A549 (cell line): ENCODE data around the gene ALDH16A1. TPM values are rescaled to one million over a fixed set of nuclear protein-coding genes. Genes with fewer than 3 reads are reported as not detected.
A peak's percentile ranks its signal among the peaks of the same experiment; 100 is the strongest.

Experiments used
- ATAC-seq, 2 experiments: fragments of 200-7000 bp in 1 of 2; fragments of >200 bp in 1 of 2; cut with Nextera tagmentation in 1 of 2; cut with Tn5 transposase in 1 of 2; 3 replicates each; pipeline versions ENCODE4 v1.8.0 to v1.9.1; 2018 to 2020; ENCODE audit warnings: mild to moderate bottlenecking in 1 of 2, moderate library complexity in 1 of 2
- CTCF ChIA-PET: fragments of 300-600 bp; sonication (Branson Sonifier 250); formaldehyde crosslinking; extraction: SDS; loops from one replicate; lab custom pipeline; 2021; ENCODE audit warnings: antibody characterized with exemption, inconsistent platforms; lab: Yijun Ruan, JAX
- POLR2A ChIA-PET: fragments of 350-600 bp; formaldehyde crosslinking; extraction: SDS; loops from one replicate; lab custom pipeline; 2021; ENCODE audit warnings: antibody characterized with exemption, inconsistent platforms; lab: Yijun Ruan, JAX
- DNase-seq, 2 experiments: peaks; one replicate each; pipeline versions ENCODE4 v3.0.0 to v3.0.0-alpha.2; 2011 to 2016; ENCODE audit warnings: low read depth in 1 of 2, low spot score in 1 of 2
- FAIRE-seq: peaks from 2 replicates; lab custom pipeline; 2011; peaks lifted over from hg19 to GRCh38; lab: Jason Lieb, UNC
- H3K27ac ChIP-seq, 2 experiments: fragments of >200 bp; sonication (Bioruptor Twin); formaldehyde crosslinking; 3 replicates each; pipeline ENCODE4 v1.5.1; 2016 to 2017
- H3K4me1 ChIP-seq: fragments of >200 bp; sonication (Bioruptor Twin); formaldehyde crosslinking; 3 replicates; pipeline ENCODE4 v1.6.1; 2016
- H3K4me2 ChIP-seq: fragments of >200 bp; sonication (Bioruptor Twin); formaldehyde crosslinking; 3 replicates; pipeline ENCODE4 v1.6.1; 2016
- H3K4me3 ChIP-seq: fragments of >200 bp; sonication (Bioruptor Twin); formaldehyde crosslinking; 3 replicates; pipeline ENCODE4 v1.5.1; 2016
- H3K9me3 ChIP-seq: fragments of >200 bp; sonication (Bioruptor Twin); formaldehyde crosslinking; 3 replicates; pipeline ENCODE4 v1.6.1; 2016
- ATOH8 ChIP-seq: fragments of 250-450 bp; sonication (Bioruptor Pico); IDR thresholded peaks from 2 replicates; pipeline ENCODE4 v1.5.0; 2020; ENCODE audit warnings: low read depth, mild to moderate bottlenecking, moderate library complexity
- BCL3 ChIP-seq: fragments of >200 bp; sonication (Bioruptor Twin); formaldehyde crosslinking; IDR thresholded peaks from 3 replicates; pipeline ENCODE4 v1.6.1; 2016
- CBX2 ChIP-seq: fragments of 200-600 bp; sonication (generic); IDR thresholded peaks from 2 replicates; pipeline ENCODE4 v1.6.1; 2016; ENCODE audit warnings: low read depth, mild to moderate bottlenecking, borderline replicate concordance
- CEBPB ChIP-seq, 2 experiments: fragments of >200 bp in 1 of 2; sonication (Bioruptor Twin) in 1 of 2; formaldehyde crosslinking in 1 of 2; IDR thresholded peaks; 2 replicates each; pipeline ENCODE4 v1.6.1; 2012 to 2016
- CHD4 ChIP-seq: fragments of 200-600 bp; sonication (generic); IDR thresholded peaks from 2 replicates; pipeline ENCODE4 v1.6.1; 2016; ENCODE audit warnings: antibody characterized with exemption, mild to moderate bottlenecking, borderline replicate concordance
- EHMT2 ChIP-seq: fragments of 200-600 bp; sonication (generic); IDR thresholded peaks from 2 replicates; pipeline ENCODE4 v1.6.1; 2016; ENCODE audit warnings: antibody characterized with exemption, low read depth, mild to moderate bottlenecking, moderate library complexity
- ESRRA ChIP-seq: fragments of 150-350 bp; IDR thresholded peaks from 2 replicates; pipeline ENCODE4 v1.6.1; 2014; ENCODE audit warnings: mild to moderate bottlenecking, low read length, borderline replicate concordance
- FOSB ChIP-seq: fragments of 250-450 bp; sonication (Bioruptor Pico); IDR thresholded peaks from 2 replicates; pipeline ENCODE4 v1.5.0; 2020; ENCODE audit warnings: mild to moderate bottlenecking, moderate library complexity
- FOXS1 ChIP-seq: fragments of 250-450 bp; sonication (Bioruptor Pico); IDR thresholded peaks from 2 replicates; pipeline ENCODE4 v1.5.0; 2020; ENCODE audit warnings: mild to moderate bottlenecking, moderate library complexity
- HDAC2 ChIP-seq: fragments of 200-600 bp; sonication (generic); IDR thresholded peaks from 2 replicates; pipeline ENCODE4 v1.6.1; 2016
- JUN ChIP-seq, 2 experiments: fragments of >200 bp; sonication (Bioruptor Twin); formaldehyde crosslinking; IDR thresholded peaks; 2 replicates in 1 of 2; 3 replicates in 1 of 2; pipeline ENCODE4 v1.6.1; 2016 to 2017
- JUNB ChIP-seq: fragments of >200 bp; sonication (Bioruptor Twin); formaldehyde crosslinking; IDR thresholded peaks from 2 replicates; pipeline ENCODE4 v1.6.1; 2016
- KDM1A ChIP-seq: fragments of 200-600 bp; sonication (generic); IDR thresholded peaks from 2 replicates; pipeline ENCODE4 v1.6.1; 2016; ENCODE audit warnings: low read depth, mild to moderate bottlenecking
- KDM5A ChIP-seq: fragments of 200-600 bp; sonication (generic); IDR thresholded peaks from 2 replicates; pipeline ENCODE4 v1.6.1; 2016; ENCODE audit warnings: antibody characterized with exemption, mild to moderate bottlenecking
- MAX ChIP-seq: IDR thresholded peaks from 2 replicates; pipeline ENCODE4 v1.6.1; 2012
- MYC ChIP-seq: IDR thresholded peaks from 2 replicates; pipeline ENCODE4 v1.6.1; 2012; ENCODE audit warnings: mild to moderate bottlenecking, inconsistent platforms, low read length, improper control_type of control experiment, borderline replicate concordance
- PBX3 ChIP-seq: IDR thresholded peaks from 2 replicates; pipeline ENCODE4 v1.6.1; 2012
- PHF8 ChIP-seq: fragments of 200-600 bp; sonication (generic); IDR thresholded peaks from 2 replicates; pipeline ENCODE4 v1.6.1; 2016; ENCODE audit warnings: low read depth, mild to moderate bottlenecking, antibody characterized with exemption, moderate library complexity, borderline replicate concordance
- RAD21 ChIP-seq, 2 experiments: fragments of >200 bp in 1 of 2; sonication (Bioruptor Twin) in 1 of 2; formaldehyde crosslinking in 1 of 2; IDR thresholded peaks in 1 of 2; conservative IDR thresholded peaks in 1 of 2; 2 replicates in 1 of 2; 3 replicates in 1 of 2; pipeline ENCODE4 v1.6.1; 2012 to 2018; ENCODE audit warnings: inconsistent platforms in 1 of 2
- RCOR1 ChIP-seq: fragments of 150-350 bp; IDR thresholded peaks from 2 replicates; pipeline ENCODE4 v1.6.1; 2014; ENCODE audit warnings: antibody characterized with exemption, low read length, low read depth
- RFX5 ChIP-seq: fragments of 450-650 bp; IDR thresholded peaks from 2 replicates; pipeline ENCODE4 v1.7.1; 2014; ENCODE audit warnings: antibody characterized with exemption, mild to moderate bottlenecking, moderate library complexity
- SMC3 ChIP-seq: fragments of >200 bp; sonication (Bioruptor Twin); formaldehyde crosslinking; IDR thresholded peaks from 3 replicates; pipeline ENCODE4 v1.6.1; 2018; ENCODE audit warnings: inconsistent platforms
- SREBF2 ChIP-seq: fragments of 450-650 bp; IDR thresholded peaks from 2 replicates; pipeline ENCODE4 v1.6.1; 2014; ENCODE audit warnings: mild to moderate bottlenecking, moderate library complexity
- TFCP2L1 ChIP-seq: fragments of 250-450 bp; sonication (Bioruptor Pico); IDR thresholded peaks from 2 replicates; pipeline ENCODE4 v1.5.0; 2021; ENCODE audit warnings: mild to moderate bottlenecking
- TP53 ChIP-seq: fragments of 250-450 bp; sonication (Bioruptor Pico); IDR thresholded peaks from 2 replicates; pipeline ENCODE4 v1.5.0; 2021; ENCODE audit warnings: mild to moderate bottlenecking, moderate library complexity
- ZC3H11A ChIP-seq: fragments of 450-650 bp; IDR thresholded peaks from 2 replicates; pipeline ENCODE4 v1.6.1; 2014; ENCODE audit warnings: antibody characterized with exemption, mild to moderate bottlenecking
- ZSCAN20 ChIP-seq: fragments of 250-450 bp; sonication (Bioruptor Pico); IDR thresholded peaks from 2 replicates; pipeline ENCODE4 v1.8.0; 2022; ENCODE audit warnings: mild to moderate bottlenecking, moderate library complexity
- WGBS: methylation state at CpG from one replicate; pipeline ENCODE4 v1.1.6; 2017; ENCODE audit errors: missing lambda C conversion rate; 5-methylcytosine and 5-hydroxymethylcytosine counted together
- polyA plus RNA-seq, 4 experiments: library from polyadenylated mRNA; depleted of rRNA in 3 of 4; stranded (reverse); fragments of >200 nt; fragmentation: RNase III in 1 of 4; extraction: RNeasy Plus Mini Kit Qiagen cat#74134 plus additional on column Dnase treatment in 1 of 4; gene quantifications; 2 replicates in 3 of 4; 3 replicates in 1 of 4; pipeline ENCODE4 v1.2.3, GENCODE V29; 2011 to 2017

Gene ALDH16A1
- polyA plus RNA-seq, 2 of the 4 experiments (the other 2 are of a cell fraction), result 10.2 to 23.0 TPM

GRCh38 chr19:49506575-49507105 lies 53.6 kb downstream of the ALDH16A1 start (continued):
- TF ChIP-seq TFCP2L1 (CRISPR knock-in tag) (no peak), CHD4 (no peak; the same call in 1 of the 2 replicates), SREBF2 (no peak), JUNB (no peak), BCL3 (no peak), FOXS1 (CRISPR knock-in tag) (no peak), RFX5 (no peak), FOSB (CRISPR knock-in tag) (no peak), MAX (0 out of 2 replicates have a peak, but pooled peaks have one; percentile 30), ZSCAN20 (CRISPR knock-in tag) (no peak), PBX3 (no peak), JUN (IDR thresholded peaks at IDR 0.05) (no peak), HDAC2 (no peak), CBX2 (no peak), MYC (no peak), ZC3H11A (no peak), CEBPB (IDR thresholded peaks at IDR 0.05) (no peak), PHF8 (no peak), KDM5A (no peak), EHMT2 (no peak), ESRRA (no peak), RAD21 (conservative IDR thresholded peaks at IDR 0.05 in 1 of 2, IDR thresholded peaks at IDR 0.05 in 1 of 2) (peak; percentile 87 to 98), KDM1A (no peak), ATOH8 (CRISPR knock-in tag) (no peak), TP53 (CRISPR knock-in tag) (no peak), RCOR1 (no peak)
- TF ChIP-seq, all 56 proteins: peak for 5

- TF ChIP-seq MYC (no peak), MAX (no peak), SMC3 (no peak)
- POLR2A ChIA-PET, result interaction anchor here (0.6 kb wide), 1 partner anchor 42 kb away, joined by 7 read pairs; no protein-coding TSS in a partner anchor
- ATAC-seq, result no peak
- DNase-seq, result no peak
- no peak overlapping the region for H3K4me2 ChIP-seq
- H3K27ac ChIP-seq, result no peak overlapping the region
- peaks cover 9% of the 10 kb centered on the region for H3K4me1 ChIP-seq
- H3K4me3 ChIP-seq, result no peak overlapping the region
- CTCF ChIA-PET, result interaction anchor here (0.6 to 10.4 kb wide), 7 partner anchors 10 to 163 kb away, joined by 3 to 201 read pairs (median 4); no protein-coding TSS in a partner anchor
- no peak for FAIRE-seq
- 80% methylated on average over 12 of the region's 12 CpGs for WGBS
- H3K9me3 ChIP-seq, result no peaks in the 10 kb centered on the region
Measured at GRCh38 chr19:49507803-49508494, 54.9 kb downstream of the ALDH16A1 start.
